H9 (cell line): ENCODE measurements around the gene FRK. TPM values are rescaled to one million over a fixed set of nuclear protein-coding genes. Genes with fewer than 3 reads are reported as not detected.
"Not testable (repeated sequence)": the region's sequence is repeated elsewhere in the genome, so short reads cannot be mapped to it uniquely, and the experiment has no call there.

Experiments
- DNase-seq: peaks from one replicate; pipeline ENCODE4 v3.0.0-alpha.2; 2017
- H2AFZ ChIP-seq: one replicate; pipeline ENCODE4 v1.6.1; 2013; ENCODE audit warnings: mild to moderate bottlenecking, low read length, control low read depth, moderate library complexity
- H2AK5ac ChIP-seq: 2 replicates; pipeline ENCODE4 v1.6.1; 2013; ENCODE audit warnings: low read length, control low read depth, mixed read lengths; ENCODE audit not compliant: insufficient read length
- H2BK120ac ChIP-seq: one replicate; pipeline ENCODE4 v1.6.1; 2013; ENCODE audit warnings: low read depth, mild to moderate bottlenecking, low read length, control low read depth, inconsistent platforms; ENCODE audit not compliant: poor library complexity, severe bottlenecking
- H2BK12ac ChIP-seq: 2 replicates; pipeline ENCODE4 v1.6.1; 2013; ENCODE audit warnings: low read length, control low read depth, mixed read lengths, low read depth; ENCODE audit not compliant: insufficient read length
- H2BK15ac ChIP-seq: 2 replicates; pipeline ENCODE4 v1.6.1; 2013; ENCODE audit warnings: low read depth, low read length, control low read depth
- H2BK20ac ChIP-seq: one replicate; pipeline ENCODE4 v1.6.1; 2013; ENCODE audit warnings: low read depth, mild to moderate bottlenecking, low read length, control low read depth, inconsistent platforms; ENCODE audit not compliant: poor library complexity, severe bottlenecking
- H2BK5ac ChIP-seq: 2 replicates; pipeline ENCODE4 v1.6.1; 2013; ENCODE audit warnings: low read length, control low read depth, mixed read lengths; ENCODE audit not compliant: insufficient read length
- H3K14ac ChIP-seq: 2 replicates; pipeline ENCODE4 v1.6.1; 2013; ENCODE audit warnings: low read length, control low read depth; ENCODE audit not compliant: insufficient read depth
- H3K18ac ChIP-seq: 2 replicates; pipeline ENCODE4 v1.6.1; 2013; ENCODE audit warnings: low read depth, mild to moderate bottlenecking, mixed read lengths, low read length, control low read depth; ENCODE audit not compliant: insufficient read length
- H3K23ac ChIP-seq: 2 replicates; pipeline ENCODE4 v1.6.1; 2013; ENCODE audit warnings: low read length, control low read depth, mixed read lengths, low read depth; ENCODE audit not compliant: insufficient read length
- H3K23me2 ChIP-seq: 2 replicates; pipeline ENCODE4 v1.6.1; 2013; ENCODE audit warnings: low read depth, mild to moderate bottlenecking, mixed read lengths, low read length, control low read depth; ENCODE audit not compliant: insufficient read length, poor library complexity, severe bottlenecking
- H3K27ac ChIP-seq: 2 replicates; pipeline ENCODE4 v1.5.1; 2013; ENCODE audit warnings: low read length, control low read depth, mixed read lengths, low read depth; ENCODE audit not compliant: insufficient read length
- H3K27me3 ChIP-seq: 2 replicates; pipeline ENCODE4 v1.6.1; 2013; ENCODE audit warnings: low read length, control low read depth, inconsistent platforms; ENCODE audit not compliant: insufficient read depth
- H3K4ac ChIP-seq: 2 replicates; pipeline ENCODE4 v1.6.1; 2013; ENCODE audit warnings: low read depth, mild to moderate bottlenecking, control low read depth, inconsistent platforms, low read length, moderate library complexity
- H3K4me1 ChIP-seq: 2 replicates; pipeline ENCODE4 v1.6.1; 2013; ENCODE audit warnings: low read length, control low read depth, inconsistent platforms; ENCODE audit not compliant: insufficient read depth
- H3K4me2 ChIP-seq: 2 replicates; pipeline ENCODE4 v1.6.1; 2013; ENCODE audit warnings: low read length, control low read depth, mixed read lengths; ENCODE audit not compliant: insufficient read length, insufficient read depth
- H3K56ac ChIP-seq: 2 replicates; pipeline ENCODE4 v1.6.1; 2013; ENCODE audit warnings: low read depth, mild to moderate bottlenecking, mixed read lengths, low read length, control low read depth; ENCODE audit not compliant: insufficient read length
- H3K79me1 ChIP-seq: 2 replicates; pipeline ENCODE4 v1.6.1; 2013; ENCODE audit warnings: low read depth, mild to moderate bottlenecking, moderate library complexity, low read length, control low read depth, inconsistent platforms; ENCODE audit not compliant: insufficient read depth, poor library complexity, severe bottlenecking
- H3K79me2 ChIP-seq: 2 replicates; pipeline ENCODE4 v1.6.1; 2013; ENCODE audit warnings: low read length, control low read depth, inconsistent platforms; ENCODE audit not compliant: insufficient read depth
- H3K9ac ChIP-seq: 2 replicates; pipeline ENCODE4 v1.6.1; 2013; ENCODE audit warnings: low read length, control low read depth, mixed read lengths; ENCODE audit not compliant: insufficient read length; ENCODE audit errors: extremely low read depth
- H3K9me3 ChIP-seq: one replicate; pipeline ENCODE4 v1.6.1; 2013; ENCODE audit warnings: low read depth, low read length, inconsistent platforms; ENCODE audit not compliant: control insufficient read depth
- H3T11ph ChIP-seq: one replicate; pipeline ENCODE4 v1.6.1; 2013; ENCODE audit warnings: mild to moderate bottlenecking, low read length, control low read depth, inconsistent platforms
- H4K20me1 ChIP-seq: one replicate; pipeline ENCODE4 v1.6.1; 2013; ENCODE audit not compliant: control insufficient read depth, insufficient read length, insufficient read depth
- H4K5ac ChIP-seq: 2 replicates; pipeline ENCODE4 v1.6.1; 2013; ENCODE audit warnings: low read depth, mild to moderate bottlenecking, mixed read lengths, low read length, control low read depth; ENCODE audit not compliant: insufficient read length
- H4K8ac ChIP-seq: replicated peaks from 2 replicates; pipeline ENCODE4 v1.6.1; 2013; ENCODE audit warnings: low read length, control low read depth, mixed read lengths, low read depth; ENCODE audit not compliant: insufficient read length
- H4K91ac ChIP-seq: 2 replicates; pipeline ENCODE4 v1.6.1; 2013; ENCODE audit warnings: low read depth, mild to moderate bottlenecking, moderate library complexity, mixed read lengths, low read length, control low read depth; ENCODE audit not compliant: insufficient read length
- H3K27ac Mint-ChIP-seq, 3 experiments: 2 replicates in 2 of 3; 3 replicates in 1 of 3; pipeline ENCODE4 v1.8.0; 2020 to 2021; ENCODE audit warnings: mixed read lengths in 3 of 3, mild to moderate bottlenecking in 1 of 3, moderate library complexity in 1 of 3
- H3K27me3 Mint-ChIP-seq: 2 replicates; pipeline ENCODE4 v1.8.0; 2021; ENCODE audit warnings: low read depth, mild to moderate bottlenecking, moderate library complexity, mixed read lengths
- H3K36me3 Mint-ChIP-seq, 3 experiments: 2 replicates in 2 of 3; 3 replicates in 1 of 3; pipeline ENCODE4 v1.8.0; 2020 to 2021; ENCODE audit warnings: low read depth in 3 of 3, mixed read lengths in 3 of 3; ENCODE audit not compliant: insufficient read depth in 1 of 3
- H3K4me1 Mint-ChIP-seq, 2 experiments: 2 replicates each; pipeline ENCODE4 v1.8.0; 2020; ENCODE audit warnings: mixed read lengths in 2 of 2
- H3K4me3 Mint-ChIP-seq, 2 experiments: 2 replicates in 1 of 2; 3 replicates in 1 of 2; pipeline ENCODE4 v1.8.0; 2020 to 2021; ENCODE audit warnings: mild to moderate bottlenecking in 2 of 2, mixed read lengths in 2 of 2, moderate library complexity in 1 of 2
- H3K9me3 Mint-ChIP-seq, 2 experiments: 2 replicates in 1 of 2; 3 replicates in 1 of 2; pipeline ENCODE4 v1.8.0; 2020; ENCODE audit warnings: mild to moderate bottlenecking in 2 of 2, mixed read lengths in 2 of 2, moderate library complexity in 1 of 2
- CTCF ChIP-seq: fragments of 200-600 bp; sonication (generic); conservative IDR thresholded peaks from 3 replicates; pipeline ENCODE4 v1.8.0; 2021; ENCODE audit warnings: antibody characterized with exemption, mild to moderate bottlenecking
- WGBS: extraction: QIAGEN DNeasy Blood & Tissue Kit; methylation state at CpG from one replicate; pipeline ENCODE4 v1.1.7; 2013; ENCODE audit warnings: missing lambda C conversion rate, low lambda C conversion rate, mixed read lengths; ENCODE audit not compliant: insufficient read length; ENCODE audit errors: extremely low coverage; 5-methylcytosine and 5-hydroxymethylcytosine counted together
- total RNA-seq: library from RNA; stranded (reverse); gene quantifications from 2 replicates; pipeline ENCODE4 v1.2.1, GENCODE V29; 2021

The FRK gene
- total RNA-seq, 1 experiment from 2014 or later = 0.15 TPM

DNA sequence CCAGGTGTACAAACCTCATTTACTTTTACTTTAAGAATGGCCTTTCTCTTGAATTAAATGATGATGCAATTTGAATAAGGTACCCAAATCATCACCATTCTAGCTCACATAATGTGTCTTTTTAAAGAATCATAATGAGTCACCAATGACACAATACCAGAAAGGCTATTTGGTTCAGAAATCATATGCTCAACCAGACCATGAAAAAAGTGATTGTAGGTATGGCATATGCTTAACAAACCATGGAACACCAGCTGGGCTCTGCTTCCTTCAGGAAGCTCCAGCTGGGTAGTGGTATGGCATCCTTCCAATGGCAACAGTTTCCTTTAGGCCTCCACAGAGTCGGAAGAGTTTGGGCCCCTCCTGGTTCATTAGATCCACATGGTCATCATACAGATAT lies 128.2 kb downstream of the FRK start:
- no CpG with 5 or more reads among the region's 1 CpG for WGBS
- Histone ChIP-seq H3T11ph (no peak overlapping the region), H3K23ac (no peak overlapping the region), H3K23me2 (no peaks in the 10 kb centered on the region), H2BK5ac (no peak overlapping the region), H3K14ac (no peak overlapping the region), H3K79me1 (no peaks in the 10 kb centered on the region), H3K18ac (no peak overlapping the region), H2AFZ (no peak overlapping the region), H3K9me3 (no peaks in the 10 kb centered on the region), H4K5ac (no peak overlapping the region), H2BK20ac (no peak overlapping the region), H3K9ac (no peak overlapping the region), H2BK12ac (no peak overlapping the region), H3K4ac (no peak overlapping the region), H3K27me3 (no peaks in the 10 kb centered on the region), H3K27ac (no peak overlapping the region), H3K56ac (no peak overlapping the region), H4K91ac (no peak overlapping the region), H2BK120ac (no peak overlapping the region), H4K20me1 (no peaks in the 10 kb centered on the region), H2AK5ac (no peak overlapping the region), H3K79me2 (no peaks in the 10 kb centered on the region), H2BK15ac (no peak overlapping the region), H4K8ac (no peak overlapping the region), H3K4me1 (no peaks in the 10 kb centered on the region), H3K4me2 (no peak overlapping the region)
- Mint-ChIP-seq H3K36me3 (peaks cover 0 to 5% (median 0%) of the 10 kb centered on the region in 3 experiments; a peak in 3 of 7 replicates), H3K9me3 (peaks cover 4% of the 10 kb centered on the region in 2 experiments; a peak in 3 of 5 replicates), H3K27ac (no peak overlapping the region), H3K27me3 (no peaks in the 10 kb centered on the region), H3K4me1 (peaks cover 2 to 3% of the 10 kb centered on the region in 2 experiments; a peak in 1 of 4 replicates), H3K4me3 (no peak overlapping the region)
- no peak for DNase-seq
- no peak for TF ChIP-seq CTCF

DNA sequence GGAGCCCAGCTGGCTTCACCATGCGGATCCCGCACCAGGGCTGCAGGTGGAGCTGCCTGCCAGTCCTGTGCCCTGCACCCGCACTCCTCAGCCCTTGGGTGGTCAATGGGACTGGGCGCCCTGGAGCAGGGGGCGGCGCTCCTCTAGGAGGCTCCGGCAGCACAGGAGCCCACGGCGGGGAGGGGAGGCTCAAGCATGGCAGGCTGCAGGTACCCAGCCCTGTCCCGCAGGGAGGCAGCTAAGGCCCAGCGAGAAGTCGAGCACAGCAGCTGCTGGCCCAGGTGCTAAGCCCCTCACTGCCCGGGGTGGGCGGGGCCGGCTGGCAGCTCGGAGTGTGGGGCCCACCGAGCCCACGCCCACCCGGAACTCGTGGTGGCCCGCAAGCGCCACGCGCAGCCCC lies 132.7 kb downstream of the FRK start:
- H2BK5ac ChIP-seq, H3K79me2 ChIP-seq, H2BK120ac ChIP-seq, H3K4me1 ChIP-seq, H3K27me3 ChIP-seq, H2AFZ ChIP-seq, H3K9me3 ChIP-seq, H2BK12ac ChIP-seq, H3K56ac ChIP-seq, H4K8ac ChIP-seq, H3K9me3 Mint-ChIP-seq, H3K36me3 Mint-ChIP-seq, H3T11ph ChIP-seq, H3K27ac ChIP-seq, H3K27me3 Mint-ChIP-seq, H4K5ac ChIP-seq, H3K4me2 ChIP-seq, H3K4me3 Mint-ChIP-seq, H3K18ac ChIP-seq, H3K79me1 ChIP-seq, H3K23me2 ChIP-seq, DNase-seq, H3K9ac ChIP-seq, H4K20me1 ChIP-seq, H2AK5ac ChIP-seq, H2BK15ac ChIP-seq, H3K4me1 Mint-ChIP-seq, H3K4ac ChIP-seq, H4K91ac ChIP-seq, H3K23ac ChIP-seq, H2BK20ac ChIP-seq, H3K27ac Mint-ChIP-seq, H3K14ac ChIP-seq: not testable (repeated sequence)
- WGBS = no CpG with 5 or more reads among the region's 24 CpGs
